OCI-LY1 (cell line): Measurements from ENCODE around the gene SLC35G6.

Experiments used
- H2AFZ ChIP-seq: fragments of 200-600 bp; sonication (generic), shearing (Covaris generic); 2 replicates; pipeline ENCODE4 v1.6.0; 2014; ENCODE audit warnings: antibody characterized with exemption, mild to moderate bottlenecking, low read length
- H3F3A ChIP-seq: fragments of 200-600 bp; sonication (generic), shearing (Covaris generic); 2 replicates; pipeline ENCODE4 v1.6.0; 2014; ENCODE audit warnings: mild to moderate bottlenecking, antibody characterized with exemption, low read length, moderate library complexity; ENCODE audit not compliant: insufficient read depth
- H3K27ac ChIP-seq: fragments of 200-600 bp; sonication (generic); 2 replicates; pipeline ENCODE4 v1.5.1; 2014; ENCODE audit warnings: low read length, mixed run types, mild to moderate bottlenecking, low read depth; ENCODE audit not compliant: poor library complexity, severe bottlenecking
- H3K27me3 ChIP-seq: fragments of 200-600 bp; sonication (generic); 2 replicates; pipeline ENCODE4 v1.6.0; 2014; ENCODE audit warnings: antibody characterized with exemption, mild to moderate bottlenecking, low read length, moderate library complexity; ENCODE audit not compliant: insufficient read depth
- H3K36me3 ChIP-seq: fragments of 200-600 bp; sonication (generic); 2 replicates; pipeline ENCODE4 v1.6.1; 2014; ENCODE audit warnings: mild to moderate bottlenecking, antibody characterized with exemption, low read length, moderate library complexity, mixed read lengths; ENCODE audit not compliant: insufficient read depth
- H3K4me1 ChIP-seq: fragments of 200-600 bp; sonication (generic); 2 replicates; pipeline ENCODE4 v1.5.1; 2014; ENCODE audit warnings: mild to moderate bottlenecking, low read length, moderate library complexity; ENCODE audit not compliant: insufficient read depth, severe bottlenecking
- H3K4me2 ChIP-seq: fragments of 200-600 bp; sonication (generic), shearing (Covaris generic); 2 replicates; pipeline ENCODE4 v1.6.1; 2014; ENCODE audit warnings: low read length
- H3K4me3 ChIP-seq: fragments of 200-600 bp; sonication (generic); 2 replicates; pipeline ENCODE4 v1.5.1; 2014; ENCODE audit warnings: low read length, low read depth, mild to moderate bottlenecking, mixed read lengths; ENCODE audit not compliant: poor library complexity, severe bottlenecking
- H3K79me2 ChIP-seq: fragments of 200-600 bp; shearing (Covaris generic); 2 replicates; pipeline ENCODE4 v1.6.1; 2016; ENCODE audit warnings: mixed run types, low read length, mixed read lengths; ENCODE audit not compliant: insufficient read depth
- H3K9ac ChIP-seq: fragments of 200-600 bp; sonication (generic), shearing (Covaris generic); 2 replicates; pipeline ENCODE4 v1.6.1; 2014; ENCODE audit warnings: mild to moderate bottlenecking, low read length, mixed read lengths
- H3K9me2 ChIP-seq: fragments of 200-600 bp; sonication (generic), shearing (Covaris generic); 2 replicates; pipeline ENCODE4 v1.6.1; 2014; ENCODE audit warnings: low read depth, mild to moderate bottlenecking, low read length, mixed read lengths
- H3K9me3 ChIP-seq: fragments of 200-600 bp; shearing (Covaris generic); 2 replicates; pipeline ENCODE4 v1.6.1; 2014; ENCODE audit warnings: low read length, mixed read lengths
- H4K20me1 ChIP-seq: fragments of 200-600 bp; sonication (generic), shearing (Covaris generic); 2 replicates; pipeline ENCODE4 v1.6.0; 2016; ENCODE audit warnings: mild to moderate bottlenecking, low read length; ENCODE audit not compliant: insufficient read depth
- EZH2 ChIP-seq: fragments of 200-600 bp; sonication (generic), shearing (Covaris generic); IDR thresholded peaks from 2 replicates; pipeline ENCODE4 v1.8.0; 2017; ENCODE audit warnings: borderline replicate concordance, mixed run types, mild to moderate bottlenecking, antibody characterized with exemption, low read length, moderate library complexity, mixed read lengths
- TF ChIP-seq, protein P1 (sequence below): fragments of 200-600 bp; sonication (generic), shearing (Covaris generic); IDR thresholded peaks from 2 replicates; pipeline ENCODE4 v1.5.1; 2017; ENCODE audit warnings: mild to moderate bottlenecking, antibody characterized with exemption, low read length, moderate library complexity, mixed read lengths

SLC35G6 gene

DNA sequence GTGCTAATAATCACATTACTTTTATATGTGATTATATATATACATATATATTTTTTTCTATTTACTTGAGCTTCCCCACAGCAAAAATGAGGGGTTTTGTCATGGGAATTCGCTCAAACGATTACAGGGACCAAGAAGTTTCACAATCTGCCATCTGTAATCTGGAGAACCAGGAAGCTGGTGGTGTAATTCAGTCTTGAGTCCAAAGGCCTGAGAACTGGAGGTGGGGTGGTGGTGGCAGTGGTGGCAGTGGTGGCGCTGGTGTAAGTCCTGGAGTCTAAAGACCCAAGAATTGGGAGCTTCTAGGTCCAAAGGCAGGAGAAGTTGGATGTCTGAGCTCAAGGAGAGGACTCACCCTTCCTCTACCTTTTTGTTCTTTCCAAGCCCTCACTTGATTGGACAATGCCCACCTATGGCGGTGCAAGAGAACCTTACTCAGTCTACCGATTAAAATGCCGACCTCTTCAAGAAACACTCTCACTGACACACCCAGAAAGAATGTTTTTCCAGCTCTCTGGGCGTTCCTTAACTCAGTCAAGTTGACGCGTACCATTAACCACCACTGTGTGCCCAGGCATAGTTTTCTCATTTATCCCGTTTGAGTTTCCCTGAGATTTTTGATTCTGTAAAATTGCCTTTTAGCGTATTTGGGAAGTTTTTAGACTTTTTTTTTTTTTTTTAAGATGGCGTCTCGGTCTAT, 34.8 kb downstream of the SLC35G6 start:
- TF ChIP-seq, protein P1, sequence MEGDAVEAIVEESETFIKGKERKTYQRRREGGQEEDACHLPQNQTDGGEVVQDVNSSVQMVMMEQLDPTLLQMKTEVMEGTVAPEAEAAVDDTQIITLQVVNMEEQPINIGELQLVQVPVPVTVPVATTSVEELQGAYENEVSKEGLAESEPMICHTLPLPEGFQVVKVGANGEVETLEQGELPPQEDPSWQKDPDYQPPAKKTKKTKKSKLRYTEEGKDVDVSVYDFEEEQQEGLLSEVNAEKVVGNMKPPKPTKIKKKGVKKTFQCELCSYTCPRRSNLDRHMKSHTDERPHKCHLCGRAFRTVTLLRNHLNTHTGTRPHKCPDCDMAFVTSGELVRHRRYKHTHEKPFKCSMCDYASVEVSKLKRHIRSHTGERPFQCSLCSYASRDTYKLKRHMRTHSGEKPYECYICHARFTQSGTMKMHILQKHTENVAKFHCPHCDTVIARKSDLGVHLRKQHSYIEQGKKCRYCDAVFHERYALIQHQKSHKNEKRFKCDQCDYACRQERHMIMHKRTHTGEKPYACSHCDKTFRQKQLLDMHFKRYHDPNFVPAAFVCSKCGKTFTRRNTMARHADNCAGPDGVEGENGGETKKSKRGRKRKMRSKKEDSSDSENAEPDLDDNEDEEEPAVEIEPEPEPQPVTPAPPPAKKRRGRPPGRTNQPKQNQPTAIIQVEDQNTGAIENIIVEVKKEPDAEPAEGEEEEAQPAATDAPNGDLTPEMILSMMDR, result no peak
- no peak for TF ChIP-seq EZH2
- Histone ChIP-seq H3K36me3 (peaks cover 28% of the 10 kb centered on the region), H3K4me3 (no peak overlapping the region), H3K4me1 (no peaks in the 10 kb centered on the region), H2AFZ (no peak overlapping the region), H4K20me1 (no peaks in the 10 kb centered on the region), H3K9me2 (no peaks in the 10 kb centered on the region), H3K9ac (no peak overlapping the region), H3K9me3 (no peaks in the 10 kb centered on the region), H3F3A (no peaks in the 10 kb centered on the region), H3K4me2 (no peak overlapping the region), H3K27me3 (no peaks in the 10 kb centered on the region), H3K27ac (no peak overlapping the region), H3K79me2 (no peaks in the 10 kb centered on the region)

DNA sequence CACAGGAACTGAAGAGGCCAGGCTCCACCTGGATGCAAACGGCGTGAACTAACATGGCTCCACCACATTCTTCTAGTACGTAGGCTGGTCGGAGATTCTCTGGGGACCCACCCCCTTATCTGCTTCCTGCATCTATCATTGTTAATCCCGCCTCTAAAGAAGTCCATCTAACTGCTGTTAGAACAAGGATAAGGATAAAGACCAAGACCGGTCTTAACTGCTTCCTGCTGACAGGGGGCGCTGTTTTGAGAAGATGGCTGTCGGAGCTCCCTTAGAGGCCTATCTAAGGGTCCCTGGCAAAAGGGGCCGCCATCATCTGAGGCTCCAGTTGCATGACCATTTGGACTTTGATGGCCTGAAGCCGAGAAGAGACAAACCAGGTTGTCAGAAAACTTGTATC, 41.8 kb downstream of the SLC35G6 start:
- H3K4me2 ChIP-seq, result no peak overlapping the region
- H3K9me2 ChIP-seq, result no peaks in the 10 kb centered on the region
- H3K27ac ChIP-seq, result no peak overlapping the region
- H3K27me3 ChIP-seq, result peaks cover 3% of the 10 kb centered on the region; the same call in 1 of the 2 replicates
- H4K20me1 ChIP-seq, result no peaks in the 10 kb centered on the region
- H3K36me3 ChIP-seq, result no peaks in the 10 kb centered on the region
- no peaks in the 10 kb centered on the region for H3F3A ChIP-seq
- no peaks in the 10 kb centered on the region for H3K79me2 ChIP-seq
- H3K9me3 ChIP-seq, result no peaks in the 10 kb centered on the region
- H3K9ac ChIP-seq, result no peak overlapping the region
- no peak overlapping the region for H2AFZ ChIP-seq
- TF ChIP-seq EZH2, result no peak
- TF ChIP-seq, protein P1, result peak; percentile 64
- no peaks in the 10 kb centered on the region for H3K4me1 ChIP-seq
- H3K4me3 ChIP-seq, result no peak overlapping the region

DNA sequence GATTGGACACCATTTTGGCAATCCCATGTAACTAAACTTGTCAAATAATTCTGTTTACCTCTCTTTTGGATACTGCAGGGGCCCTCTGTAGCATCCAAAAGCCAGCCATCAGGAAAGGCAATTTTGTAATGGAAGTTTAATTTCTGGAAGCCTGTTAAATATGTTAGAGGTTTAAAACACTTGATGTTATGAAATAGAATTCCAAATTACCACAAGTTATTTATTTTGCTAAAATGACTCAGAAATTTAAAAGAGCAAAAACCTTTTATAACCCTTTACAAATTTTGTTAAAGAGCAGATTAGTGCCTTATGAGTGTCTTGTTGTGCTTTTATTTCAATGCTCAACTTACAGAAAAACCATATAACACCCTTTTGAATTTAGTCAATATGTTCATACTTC, 47.6 kb downstream of the SLC35G6 start:
- H3K36me3 ChIP-seq, result no peaks in the 10 kb centered on the region
- no peaks in the 10 kb centered on the region for H3K4me1 ChIP-seq
- no peak for TF ChIP-seq EZH2
- TF ChIP-seq, protein P1, result no peak
- no peak overlapping the region for H3K4me2 ChIP-seq
- H3K9me3 ChIP-seq, result no peaks in the 10 kb centered on the region
- no peak overlapping the region for H2AFZ ChIP-seq
- H3K4me3 ChIP-seq, result no peak overlapping the region
- H3F3A ChIP-seq, result no peaks in the 10 kb centered on the region
- H3K9ac ChIP-seq, result no peak overlapping the region
- H3K27ac ChIP-seq, result no peak overlapping the region
- no peaks in the 10 kb centered on the region for H3K79me2 ChIP-seq
- no peaks in the 10 kb centered on the region for H4K20me1 ChIP-seq
- peaks cover 3% of the 10 kb centered on the region; the same call in 1 of the 2 replicates for H3K27me3 ChIP-seq
- no peaks in the 10 kb centered on the region for H3K9me2 ChIP-seq
